Eye (tissue), 1 donor: ENCODE results near the gene KRT76.
"Not testable (repeated sequence)": the region's sequence is repeated elsewhere in the genome, so short reads cannot be mapped to it uniquely, and the experiment has no call there.

Experiments
- DNase-seq: peaks from one replicate; pipeline ENCODE4 v3.0.0-alpha.2; 2015

Gene KRT76

DNA sequence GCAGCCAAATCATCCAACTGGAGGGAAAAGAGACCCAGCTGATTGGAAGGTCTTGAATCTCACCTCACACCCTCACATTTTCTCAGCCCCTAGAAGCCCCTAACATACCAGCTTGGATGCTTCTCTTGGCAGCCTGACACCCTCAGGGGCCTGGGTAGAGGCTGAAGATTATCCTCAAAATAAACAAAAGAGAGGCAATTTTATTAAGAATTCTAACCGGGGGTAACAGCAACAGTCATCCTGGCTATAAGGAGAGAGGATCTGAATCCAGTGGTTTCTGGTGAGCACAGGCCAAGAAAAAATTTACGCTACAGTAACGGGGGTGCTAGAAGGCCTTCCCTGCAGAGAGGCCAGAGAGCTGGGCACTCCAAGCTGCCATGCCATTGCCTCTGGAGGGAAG is 21.6 kb downstream of the KRT76 start:
- no peak for DNase-seq

DNA sequence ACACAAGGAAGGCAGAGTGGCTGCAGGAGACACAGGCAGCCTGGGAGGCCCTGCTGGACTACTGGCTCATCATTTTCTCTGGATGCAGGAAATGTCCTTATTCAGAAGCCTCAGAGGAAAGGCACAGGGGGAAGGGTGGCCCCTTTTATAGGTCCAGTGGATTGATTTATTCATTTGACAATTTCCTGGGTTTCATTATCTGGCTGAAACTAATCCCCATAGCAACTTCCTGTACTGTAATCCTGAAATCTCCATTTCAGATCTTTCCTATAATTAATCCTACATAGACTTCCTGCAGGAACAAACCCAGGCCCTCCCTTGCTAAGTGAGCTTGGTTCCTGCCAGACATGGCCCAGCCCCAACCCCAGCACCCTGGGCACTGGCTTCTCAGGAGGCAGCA is 23.0 kb downstream of the KRT76 start:
- no peak for DNase-seq

DNA sequence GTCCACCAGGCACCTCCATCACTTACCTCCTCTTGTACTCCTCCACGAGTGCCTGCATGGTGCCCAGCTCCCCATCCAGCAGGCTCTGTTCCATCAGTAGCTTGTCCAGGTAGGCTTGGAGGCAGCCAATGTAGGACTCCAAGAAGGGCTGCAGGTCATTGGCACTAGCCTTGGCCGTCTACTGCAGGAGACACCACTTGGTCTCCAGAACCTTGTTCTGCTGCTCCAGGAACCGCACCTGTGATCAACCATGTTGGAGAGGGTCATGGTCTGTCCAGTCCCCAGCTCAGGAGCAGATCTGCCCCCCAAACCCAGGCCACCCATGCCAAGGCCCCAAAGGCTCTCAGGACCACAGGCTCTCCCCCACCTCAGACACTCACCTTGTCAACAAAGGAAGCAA is 23.9 kb downstream of the KRT76 start:
- DNase-seq, result no peak

DNA sequence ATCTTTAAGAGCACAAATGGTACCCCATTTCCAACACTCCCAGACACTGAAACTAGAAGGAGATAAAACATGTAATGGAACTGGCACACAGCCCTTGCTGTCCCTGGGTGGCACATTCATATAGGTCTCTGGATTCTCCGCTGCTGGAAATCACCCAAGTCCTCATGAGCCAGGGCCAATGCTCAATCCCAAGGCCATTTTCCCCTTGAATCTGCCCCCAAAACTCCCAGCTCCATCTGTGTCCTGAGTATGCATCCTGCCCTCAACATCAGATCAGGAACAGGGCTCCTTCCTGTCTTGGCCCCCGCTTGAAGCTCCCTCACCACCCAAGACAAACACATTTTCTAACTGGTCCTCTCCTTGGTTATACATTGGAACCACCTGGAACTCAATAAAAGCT is 24.6 kb downstream of the KRT76 start:
- no peak for DNase-seq

DNA sequence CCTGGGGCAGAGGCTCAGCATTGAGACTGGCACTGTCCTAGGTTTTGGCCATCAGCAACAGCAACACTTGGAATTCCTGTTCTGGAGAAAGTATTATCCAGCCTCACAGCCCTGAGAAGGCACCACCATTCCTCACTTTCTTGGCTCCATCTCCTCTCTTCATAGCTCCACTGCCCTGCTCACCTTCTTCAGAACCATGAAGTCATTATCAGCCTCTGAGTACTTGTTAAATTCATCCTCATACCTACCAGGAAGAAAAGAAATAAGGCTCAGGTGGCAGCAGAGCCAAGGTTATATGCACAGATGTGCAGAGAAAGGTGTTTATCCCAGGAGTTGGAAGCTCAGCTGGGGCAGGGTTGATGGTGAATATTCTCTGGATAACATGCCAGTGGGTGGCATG is 25.4 kb downstream of the KRT76 start:
- DNase-seq, result no peak

DNA sequence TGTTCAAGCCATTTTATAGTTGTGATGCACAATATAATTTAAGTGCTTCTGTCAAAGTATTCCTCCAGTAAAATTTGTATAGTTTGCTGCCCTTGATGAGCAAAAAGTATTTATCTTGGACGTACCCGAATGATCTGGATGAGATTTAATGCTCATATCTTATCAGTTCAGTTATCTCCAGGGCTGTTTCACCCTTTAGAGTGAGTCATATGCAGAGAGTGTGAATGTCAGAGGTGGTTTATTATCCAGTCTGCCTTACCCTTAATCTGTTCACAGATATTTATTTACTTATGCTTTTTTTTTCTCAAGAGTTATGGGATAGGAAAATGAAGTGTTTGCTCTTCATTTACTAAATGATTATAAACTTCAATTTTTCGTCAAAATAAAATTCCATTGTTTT is 26.6 kb downstream of the KRT76 start:
- not testable (repeated sequence) for DNase-seq

DNA sequence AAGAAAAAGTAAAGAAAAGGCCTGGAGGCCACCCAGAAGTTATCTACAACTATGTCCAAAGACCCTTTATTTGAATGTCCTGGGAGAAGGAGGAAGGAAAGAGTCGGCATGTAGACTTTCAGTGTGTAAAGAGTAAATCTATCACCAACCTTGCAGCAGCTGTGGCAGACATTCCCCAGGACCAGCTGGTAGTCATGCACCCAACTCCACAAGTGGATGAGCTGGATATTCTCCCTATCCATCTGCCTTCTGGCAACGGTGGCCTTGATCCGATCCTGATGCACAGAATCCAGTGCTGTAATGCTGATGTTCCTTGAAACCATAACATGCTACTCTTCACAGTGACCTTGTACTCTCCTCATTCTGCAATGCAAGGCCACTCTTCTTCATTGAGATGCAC is 27.3 kb downstream of the KRT76 start:
- no peak for DNase-seq

DNA sequence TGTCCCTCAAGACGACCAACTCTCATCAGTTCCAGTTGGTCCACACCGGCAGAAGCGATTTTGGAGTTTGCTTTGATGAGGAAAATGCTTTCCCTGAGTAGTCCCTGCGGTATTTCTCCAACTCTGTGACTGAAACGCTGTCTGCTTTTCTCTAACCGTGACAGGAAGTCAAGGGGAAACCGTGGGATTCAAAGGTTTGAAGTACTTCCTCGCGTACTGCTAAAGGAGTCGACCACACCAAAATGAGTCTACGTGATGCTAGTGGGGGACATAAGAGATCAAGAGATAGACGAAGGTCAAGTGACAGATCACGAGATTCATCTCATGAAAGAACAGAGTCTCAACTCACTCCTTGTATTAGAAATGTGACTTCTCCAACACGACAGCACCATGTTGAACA is 28.6 kb downstream of the KRT76 start:
- no peak for DNase-seq

DNA sequence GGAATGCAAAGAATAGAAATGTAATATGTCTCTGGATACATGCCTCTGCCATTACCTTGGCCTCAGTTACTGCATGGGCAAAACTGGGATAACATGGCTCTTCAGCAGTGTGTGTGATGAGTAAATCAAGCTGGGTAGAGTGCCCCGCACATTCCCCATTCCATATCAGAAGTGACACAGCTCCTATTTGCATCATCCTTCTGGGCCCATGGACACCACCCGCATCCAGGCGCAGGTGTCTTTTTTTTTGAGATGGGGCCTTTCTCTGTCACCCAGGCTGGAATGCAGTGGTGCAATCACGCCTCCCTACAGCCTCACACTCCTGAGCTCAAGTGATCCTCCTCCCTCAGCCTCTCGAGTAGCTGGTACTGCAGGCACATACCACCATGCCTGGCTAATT is 31.6 kb downstream of the KRT76 start:
- DNase-seq, result no peak

DNA sequence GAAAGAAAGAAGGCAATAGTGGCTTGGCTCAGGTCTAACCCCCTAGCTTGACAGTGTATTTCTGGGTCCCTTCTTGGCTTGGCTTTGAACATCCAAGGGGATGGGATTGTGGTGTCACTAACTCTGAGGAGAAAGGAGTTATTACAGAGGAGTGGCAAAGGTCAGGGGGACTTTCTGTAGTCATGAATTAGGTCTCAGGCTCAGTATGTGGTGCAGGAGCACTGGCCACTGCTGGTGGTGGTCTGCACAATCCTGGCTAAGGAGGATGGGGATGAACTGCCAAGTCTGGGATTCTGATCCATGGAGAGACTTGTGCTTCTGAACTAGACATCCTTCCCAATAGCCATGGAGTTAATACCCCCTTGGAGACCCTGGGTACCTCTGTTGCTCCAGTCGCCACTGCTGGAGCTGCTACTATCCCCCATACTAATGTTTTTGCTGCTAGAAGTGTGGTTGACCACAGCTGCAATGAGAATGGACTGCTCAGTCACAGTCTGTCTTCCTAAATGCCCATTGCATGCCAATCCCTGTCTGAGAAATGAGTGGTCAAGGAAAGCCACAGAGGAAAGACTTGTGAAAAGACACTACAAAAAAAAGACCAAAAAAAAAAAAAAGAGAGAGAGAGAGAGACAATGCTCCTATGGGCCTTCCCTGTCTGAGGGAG is 32.5 kb downstream of the KRT76 start:
- DNase-seq, result no peak

DNA sequence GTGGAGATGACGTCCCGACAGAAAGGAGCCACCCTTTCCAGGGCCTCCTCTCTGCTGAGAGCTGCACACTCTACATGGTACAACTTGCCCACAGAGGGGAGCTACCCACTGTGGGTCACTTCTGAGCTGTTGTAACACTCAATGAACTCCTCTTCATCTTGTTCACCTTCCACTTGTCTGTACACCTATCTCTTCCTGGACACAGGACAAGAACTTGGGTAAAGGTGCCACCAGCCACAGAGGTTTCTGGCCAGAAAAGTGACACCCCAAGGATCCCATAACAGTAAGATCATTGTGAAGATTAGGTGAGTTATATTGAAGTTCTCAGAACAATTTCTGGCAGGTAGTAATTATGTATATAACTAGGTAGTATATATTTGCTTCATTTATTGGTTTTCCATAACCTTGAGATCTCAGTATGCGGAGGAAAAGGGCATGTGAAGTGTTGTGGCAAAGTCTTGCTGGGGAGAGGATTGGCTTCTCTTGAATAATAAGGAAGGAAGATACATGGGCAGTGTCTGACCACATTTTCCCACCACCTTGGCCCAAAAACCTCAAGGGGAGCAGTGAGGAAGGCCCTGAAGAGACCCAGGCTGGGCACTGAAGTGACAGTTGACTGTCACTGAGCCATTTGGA is 34.2 kb downstream of the KRT76 start:
- no peak for DNase-seq

DNA sequence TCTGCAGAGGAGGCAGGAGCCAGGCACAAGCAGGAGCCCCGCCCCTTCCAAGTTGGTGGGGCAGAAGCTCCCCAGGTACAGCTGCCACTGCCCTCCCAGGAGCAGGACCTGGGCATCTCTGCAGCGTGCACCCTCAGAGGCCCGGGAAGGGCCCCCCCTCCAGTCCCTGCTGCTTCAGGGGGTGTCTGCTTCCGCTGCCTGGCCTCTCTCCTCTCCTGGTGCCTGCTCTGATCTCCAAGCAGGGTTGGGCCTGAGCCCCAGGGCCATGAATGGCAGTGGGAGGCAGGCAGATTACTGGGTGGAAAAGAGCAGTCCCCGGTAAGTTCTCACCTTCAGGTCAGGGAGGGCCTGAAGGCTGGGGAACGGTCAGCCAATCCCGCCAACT is 35.0 kb downstream of the KRT76 start:
- no peak for DNase-seq

DNA sequence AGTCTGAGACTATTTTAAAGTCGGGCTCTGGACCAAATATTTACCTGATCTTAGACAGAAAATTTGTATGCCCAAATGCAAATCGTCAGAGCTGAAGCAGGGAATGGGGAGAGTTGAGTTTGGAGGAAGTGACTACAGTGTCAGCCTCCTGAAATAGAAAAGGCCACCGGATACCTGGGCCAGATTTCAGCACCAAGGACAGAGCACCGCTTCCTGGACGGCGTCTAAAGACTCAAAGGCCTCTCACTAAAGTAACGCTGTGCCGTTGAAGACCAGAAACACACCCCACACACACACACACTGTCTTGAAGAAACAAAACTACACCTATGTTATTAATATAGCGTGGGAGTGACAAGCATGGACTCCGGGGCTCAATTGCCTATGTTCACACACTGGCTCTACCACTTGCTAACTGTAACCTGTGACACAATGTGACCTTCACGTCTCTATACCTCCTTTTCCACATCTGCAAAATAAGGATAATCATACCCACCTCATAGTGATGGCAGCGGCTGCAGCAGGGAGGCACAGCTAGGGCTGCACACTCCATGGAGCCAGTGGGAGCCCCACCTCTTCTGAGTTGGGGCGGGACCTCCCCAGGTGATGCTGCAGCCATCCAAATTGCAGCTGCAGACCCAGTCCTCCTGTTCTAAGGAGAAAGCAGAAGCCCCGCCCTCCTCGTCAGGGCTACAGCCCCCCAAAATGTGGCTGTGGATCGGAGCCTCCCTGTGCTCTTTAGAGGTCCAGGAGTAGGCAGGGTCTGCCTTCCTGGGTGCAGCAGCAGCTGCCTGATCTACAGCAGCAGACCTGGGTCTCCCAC is 35.6 kb downstream of the KRT76 start:
- peak; percentile 89 for DNase-seq

DNA sequence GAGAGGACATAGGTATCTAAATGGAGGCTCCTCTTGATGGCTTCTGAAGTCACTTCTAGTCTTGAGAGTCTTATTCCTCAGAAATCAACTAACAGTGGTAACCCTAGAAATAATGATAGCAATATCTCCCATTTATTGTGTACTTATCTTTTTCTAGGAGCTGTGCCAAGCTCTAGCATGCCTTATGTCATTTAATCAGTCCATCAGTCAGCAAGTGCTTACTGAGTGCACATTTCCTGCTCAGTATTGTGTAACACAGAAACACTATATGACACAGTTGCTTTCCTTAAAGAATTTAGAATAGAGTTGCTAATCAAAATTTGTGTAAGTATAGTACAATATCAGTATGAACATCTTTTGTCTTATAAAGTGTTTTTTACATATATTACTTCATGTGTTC is 36.6 kb downstream of the KRT76 start:
- DNase-seq, result no peak

DNA sequence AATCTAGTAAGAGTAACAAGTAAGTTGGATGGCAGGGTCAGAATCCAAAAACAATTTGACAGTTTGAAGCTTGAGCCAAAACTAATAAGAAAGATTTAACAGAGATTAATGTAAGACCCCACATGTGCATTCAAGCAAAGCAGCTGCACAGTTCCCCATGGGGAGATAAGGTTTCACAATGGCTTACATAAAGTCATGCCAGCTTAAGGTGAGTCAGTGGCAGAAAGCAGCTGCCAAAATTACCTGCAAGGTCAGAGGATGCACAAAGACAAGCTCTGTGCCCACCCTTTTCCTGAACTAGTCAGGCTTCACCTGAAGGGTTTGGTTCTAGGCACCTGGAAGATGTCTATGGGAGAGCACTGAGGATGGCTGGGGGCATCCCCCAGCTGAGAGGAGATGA is 37.2 kb downstream of the KRT76 start:
- no peak for DNase-seq

DNA sequence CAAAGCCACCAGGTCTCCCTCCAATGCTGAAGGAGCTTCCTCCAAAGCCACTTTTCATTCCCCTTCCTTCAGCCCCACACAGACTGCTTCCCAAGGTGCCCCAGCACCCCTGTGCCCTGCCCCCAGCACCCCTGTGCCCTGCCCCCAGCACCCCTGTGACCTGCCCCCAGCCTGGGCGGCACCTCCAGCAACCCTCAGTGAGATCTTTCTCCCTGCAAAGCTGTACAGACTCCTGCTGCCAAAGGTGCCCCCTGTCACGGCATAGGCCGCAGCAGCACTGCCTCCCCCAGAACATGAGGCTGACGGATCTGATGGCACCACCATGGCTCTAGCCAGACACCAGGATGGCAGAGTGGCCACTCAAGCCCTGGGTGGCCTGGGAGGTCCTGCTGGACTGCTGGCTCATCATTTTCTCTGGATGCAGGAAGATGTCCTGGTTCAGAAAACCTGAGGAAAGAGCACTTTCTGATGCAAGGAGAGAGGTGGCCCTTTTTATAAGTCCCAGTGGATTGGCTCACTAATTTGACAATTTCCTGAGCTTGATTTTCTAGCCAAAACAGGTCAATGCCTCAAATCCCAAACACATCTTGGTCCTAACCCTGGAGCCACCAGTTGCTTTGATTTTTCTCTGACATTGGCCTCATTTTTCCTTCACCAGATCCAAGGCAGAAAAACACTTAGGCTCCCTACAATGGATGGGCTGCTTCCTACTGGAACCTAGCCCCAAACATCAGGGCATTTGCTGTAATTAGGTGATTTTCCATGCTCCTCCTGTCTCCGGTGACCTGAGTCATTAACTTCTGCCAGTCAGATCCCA is 41.1 kb downstream of the KRT76 start:
- no peak for DNase-seq

DNA sequence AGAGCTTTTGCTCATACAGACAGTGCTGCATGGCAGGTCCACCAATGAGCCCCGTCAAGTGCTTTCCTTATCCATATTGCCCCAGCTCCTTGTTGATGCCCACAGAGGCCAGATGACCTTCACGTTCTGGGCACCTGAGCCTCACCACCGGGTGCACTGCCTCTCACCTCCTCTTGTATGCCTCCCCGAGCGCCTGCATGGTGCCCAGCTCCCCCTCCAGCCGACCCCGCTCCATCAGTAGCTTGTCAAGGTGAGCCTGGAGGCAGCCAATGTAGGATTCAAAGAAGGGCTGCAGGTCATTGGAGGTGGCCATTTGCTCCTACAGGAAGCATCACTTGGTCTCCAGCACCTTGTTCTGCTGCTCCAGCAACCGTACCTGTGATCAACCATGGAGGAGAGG is 42.0 kb downstream of the KRT76 start:
- no peak for DNase-seq

DNA sequence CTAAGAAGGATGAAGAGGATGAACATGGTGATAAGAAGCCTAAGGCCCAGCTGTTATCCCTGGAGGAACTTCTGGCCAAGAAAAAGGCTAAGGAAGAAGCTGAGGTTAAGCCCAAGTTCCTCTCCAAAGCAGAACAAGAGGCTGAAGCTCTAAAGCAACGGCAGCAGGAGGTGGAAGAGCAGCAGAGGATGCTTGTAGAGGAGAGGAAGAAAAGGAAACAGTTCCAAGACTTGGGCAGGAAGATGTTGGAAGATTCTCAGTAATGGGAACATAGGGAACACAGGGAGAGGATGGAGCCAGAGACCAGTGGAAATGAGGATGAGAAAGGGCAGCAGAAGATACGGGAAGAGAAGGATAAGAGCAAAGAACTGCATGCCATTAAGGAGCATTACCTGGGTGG is 46.4 kb downstream of the KRT76 start:
- DNase-seq, result no peak

DNA sequence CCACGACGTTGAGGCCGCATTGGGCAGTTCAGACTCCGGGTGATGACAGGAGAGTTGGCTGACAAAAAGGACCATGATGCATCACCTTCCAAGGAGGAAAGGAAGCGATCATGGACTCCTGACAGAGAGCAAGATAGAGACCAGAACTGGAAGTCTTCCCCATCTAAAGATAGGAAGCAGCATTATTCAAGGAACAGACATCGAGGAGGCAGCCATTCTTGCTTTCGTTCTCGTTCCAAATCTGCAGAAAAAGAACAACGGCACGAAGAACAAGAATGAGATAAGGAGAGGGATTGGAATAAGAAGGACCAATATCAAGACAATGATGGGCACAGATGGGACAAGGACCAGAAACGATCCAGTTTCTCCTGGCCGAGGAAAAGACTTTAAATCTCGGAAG is 46.8 kb downstream of the KRT76 start:
- DNase-seq, result no peak

DNA sequence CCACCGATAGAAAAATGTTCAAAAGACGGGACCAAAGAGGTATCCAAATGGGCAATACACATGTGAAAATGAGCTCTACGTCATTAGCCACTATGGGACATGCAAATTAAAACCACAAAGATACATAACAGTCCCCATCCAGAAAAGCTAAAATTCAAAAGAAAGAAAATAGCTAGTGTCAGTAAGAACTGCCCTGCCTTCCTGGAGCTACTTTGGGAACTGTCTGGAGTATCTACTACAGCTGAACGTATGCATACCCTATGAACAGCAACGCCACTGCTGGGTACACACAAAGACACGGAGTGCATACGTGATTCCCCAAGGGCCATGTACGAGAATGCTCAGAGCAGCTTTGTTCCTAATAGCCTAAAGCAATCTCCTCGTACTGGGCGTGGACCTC is 48.0 kb downstream of the KRT76 start:
- DNase-seq, result no peak

DNA sequence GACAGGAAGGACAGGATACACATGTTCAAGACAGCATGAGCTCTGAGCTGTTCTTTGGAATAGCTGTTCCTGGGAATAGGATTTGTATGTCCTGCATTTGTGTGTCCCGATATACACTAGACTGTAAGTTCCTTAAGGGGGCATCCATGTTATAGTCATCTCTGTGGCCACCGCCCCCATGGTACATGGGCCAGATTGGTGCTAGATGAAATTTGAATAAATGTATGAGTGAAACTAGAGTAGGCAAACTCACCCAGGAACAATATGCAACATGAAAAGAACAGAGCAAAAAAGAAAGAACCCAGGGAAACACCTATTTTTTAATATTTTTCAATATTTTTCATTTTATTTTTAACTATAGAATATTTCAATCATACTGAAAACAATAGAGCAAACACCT is 48.8 kb downstream of the KRT76 start:
- DNase-seq, result no peak

DNA sequence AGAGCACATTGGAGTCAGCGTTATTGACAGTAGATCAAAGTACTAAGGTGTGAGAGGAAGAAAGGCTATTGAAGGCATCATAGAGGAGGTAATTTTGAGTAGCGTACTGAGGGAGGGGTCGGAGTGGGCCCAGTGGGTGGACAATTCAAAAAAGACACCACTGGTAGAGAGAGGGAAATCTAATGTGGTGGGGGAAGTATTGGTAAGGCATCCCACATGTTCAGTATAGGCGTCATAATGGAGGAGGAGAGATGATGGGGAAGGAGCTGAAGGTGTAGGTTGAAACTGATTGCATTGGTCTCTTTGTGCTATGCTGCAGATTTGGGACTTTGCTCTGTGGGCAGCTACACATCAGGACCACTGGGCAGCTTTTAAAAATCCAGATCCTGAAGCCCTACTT is 50.1 kb downstream of the KRT76 start:
- no peak for DNase-seq

DNA sequence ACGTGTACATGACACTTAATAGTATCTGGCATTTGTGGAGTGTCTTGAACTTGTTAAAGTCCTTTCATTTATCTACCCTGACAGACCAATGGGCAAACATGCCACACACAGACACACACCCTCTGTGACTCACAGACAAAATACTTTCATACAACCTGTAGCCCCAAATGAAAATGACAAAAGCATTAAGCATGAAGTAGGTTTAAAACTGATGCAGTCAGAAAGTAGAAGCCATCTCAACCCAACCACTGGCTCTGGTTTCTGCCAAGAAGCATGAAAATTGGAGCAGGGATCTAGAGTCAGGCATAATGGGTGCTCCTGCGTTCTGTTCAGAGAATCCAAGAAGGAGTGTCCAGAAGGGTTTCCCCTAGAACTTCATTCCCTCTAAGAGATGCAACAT is 50.7 kb downstream of the KRT76 start:
- no peak for DNase-seq

DNA sequence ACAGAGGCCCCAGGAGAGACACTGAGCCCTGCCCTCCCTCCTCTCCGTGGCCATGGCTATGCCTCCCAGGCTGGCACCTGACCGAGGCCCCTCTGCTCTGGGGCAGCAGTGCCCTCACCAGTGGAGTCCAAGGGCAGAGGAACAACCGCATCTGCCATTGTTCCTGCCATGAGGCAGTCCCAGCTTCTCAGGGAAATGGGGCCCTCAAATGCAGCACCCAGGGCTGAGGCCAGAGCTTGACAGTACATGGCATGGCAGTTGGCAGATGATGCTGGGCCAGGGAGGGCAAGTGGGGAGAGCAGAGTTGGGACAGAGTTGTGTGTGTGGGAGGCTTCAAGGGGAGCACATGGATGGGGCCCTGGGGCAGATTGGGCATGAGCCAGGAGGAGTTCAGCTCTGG is 52.8 kb downstream of the KRT76 start:
- DNase-seq, result no peak
